GM11168 (cell line): ENCODE measurements around the gene FPR2.
"Not testable (repeated sequence)": the region's sequence is repeated elsewhere in the genome, so short reads cannot be mapped to it uniquely, and the experiment has no call there.

Experiments
- in situ Hi-C: fragments of 300-500 bp; cut with MboI; formaldehyde crosslinking; loops from one replicate; pipeline ENCODE4 v1.12.0; 2022; ENCODE audit warnings: low sequenced_read_pairs; ENCODE audit not compliant: unreplicated experiment

The FPR2 gene

GRCh38 chr19:51803519-51803918, 42.5 kb downstream of the FPR2 start:
- in situ Hi-C loops = no loop called here

- in situ Hi-C loops = no loop called here
These were observed 43.0 kb downstream of the FPR2 start for GRCh38 chr19:51803967-51804366.

- in situ Hi-C loops = not testable (repeated sequence)
These were observed 43.8 kb downstream of the FPR2 start for GRCh38 chr19:51804789-51805188.

- in situ Hi-C loops = not testable (repeated sequence)
These were observed 44.4 kb downstream of the FPR2 start for GRCh38 chr19:51805396-51805795.

GRCh38 chr19:51806571-51806970, 45.6 kb downstream of the FPR2 start:
- in situ Hi-C loops = not testable (repeated sequence)

GRCh38 chr19:51807111-51807701, 46.2 kb downstream of the FPR2 start:
- in situ Hi-C loops = no loop called here

GRCh38 chr19:51807925-51808324, 46.9 kb downstream of the FPR2 start:
- in situ Hi-C loops = no loop called here

- in situ Hi-C loops = no loop called here
These were observed 47.5 kb downstream of the FPR2 start for GRCh38 chr19:51808333-51808986.

- in situ Hi-C loops = no loop called here
These were observed 48.8 kb downstream of the FPR2 start for GRCh38 chr19:51809787-51810186.

- in situ Hi-C loops = no loop called here
These were observed 49.2 kb downstream of the FPR2 start for GRCh38 chr19:51810223-51810622.

GRCh38 chr19:51811344-51811743, 50.4 kb downstream of the FPR2 start:
- in situ Hi-C loops = no loop called here

- in situ Hi-C loops = no loop called here
These were observed 54.1 kb downstream of the FPR2 start for GRCh38 chr19:51815043-51815442.

GRCh38 chr19:51816711-51817110, 55.7 kb downstream of the FPR2 start:
- in situ Hi-C loops = no loop called here

GRCh38 chr19:51820011-51820410, 59.0 kb downstream of the FPR2 start:
- in situ Hi-C loops = no loop called here
